HUES6 (cell line): Measurements from ENCODE around the gene VANGL2.

ENCODE experiments used
- H3K27ac ChIP-seq: 2 replicates; pipeline ENCODE4 v1.7.0; 2013; ENCODE audit warnings: low read depth, mild to moderate bottlenecking, low read length, inconsistent platforms
- H3K27me3 ChIP-seq: 2 replicates; pipeline ENCODE4 v1.6.1; 2013; ENCODE audit warnings: low read length; ENCODE audit not compliant: control insufficient read depth, insufficient read depth
- H3K36me3 ChIP-seq: 2 replicates; pipeline ENCODE4 v1.6.1; 2013; ENCODE audit warnings: low read length; ENCODE audit not compliant: control insufficient read depth, insufficient read depth
- H3K4me1 ChIP-seq: 2 replicates; pipeline ENCODE4 v1.6.1; 2013; ENCODE audit warnings: low read length; ENCODE audit not compliant: control insufficient read depth, insufficient read depth
- H3K4me3 ChIP-seq: 2 replicates; pipeline ENCODE4 v1.5.1; 2013; ENCODE audit warnings: low read depth, low read length
- H3K9ac ChIP-seq: one replicate; pipeline ENCODE4 v1.6.1; 2013; ENCODE audit warnings: mild to moderate bottlenecking, low read length
- H3K9me3 ChIP-seq: 2 replicates; pipeline ENCODE4 v1.6.1; 2013; ENCODE audit warnings: low read depth, low read length; ENCODE audit not compliant: control insufficient read depth, insufficient read depth

Gene VANGL2

DNA sequence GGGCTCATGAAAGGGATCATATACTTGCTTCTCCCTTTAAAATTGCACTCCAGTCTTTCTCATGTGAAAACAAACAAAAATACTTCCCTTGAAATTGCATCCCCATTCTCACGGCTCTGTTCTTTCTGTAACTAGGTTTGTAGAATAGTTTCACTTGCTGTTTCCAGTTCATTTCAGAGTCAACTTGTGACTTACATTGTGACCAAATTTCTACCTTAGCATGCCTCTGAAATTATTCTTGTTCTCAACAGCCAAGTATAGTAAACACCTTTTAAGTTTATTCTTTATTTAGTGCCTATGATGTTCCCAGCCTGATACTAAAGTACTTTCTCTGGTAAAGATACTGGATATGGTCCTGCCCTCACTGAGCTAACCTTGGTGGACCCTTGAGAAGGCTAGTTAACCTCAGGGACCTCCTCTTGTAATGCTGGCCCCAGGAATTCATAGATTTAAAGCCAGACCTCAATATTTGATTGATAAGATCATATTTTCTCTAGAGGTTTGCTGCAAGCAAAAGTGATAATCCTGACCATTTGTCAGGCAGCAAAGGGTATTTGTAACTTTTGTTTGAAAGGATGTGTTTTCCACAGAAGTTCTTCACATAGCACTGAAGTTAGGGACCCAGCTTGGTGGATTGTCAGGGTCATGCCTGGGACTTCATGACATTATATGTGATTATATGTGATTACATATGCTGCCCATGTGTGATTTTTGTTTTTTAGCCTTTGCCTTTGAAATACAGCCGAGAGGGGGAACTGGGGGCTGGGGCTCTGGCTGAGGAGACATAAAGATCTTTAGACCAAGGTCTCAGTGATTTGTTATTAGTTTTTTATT is 29.6 kb downstream of the VANGL2 start:
- H3K27me3 ChIP-seq, result no peaks in the 10 kb centered on the region
- H3K9ac ChIP-seq, result no peak overlapping the region
- peaks cover 8% of the 10 kb centered on the region; the same call in 1 of the 2 replicates for H3K4me1 ChIP-seq
- no peaks in the 10 kb centered on the region for H3K9me3 ChIP-seq
- no peak overlapping the region for H3K27ac ChIP-seq
- H3K36me3 ChIP-seq, result peaks cover 27% of the 10 kb centered on the region
- no peak overlapping the region for H3K4me3 ChIP-seq

DNA sequence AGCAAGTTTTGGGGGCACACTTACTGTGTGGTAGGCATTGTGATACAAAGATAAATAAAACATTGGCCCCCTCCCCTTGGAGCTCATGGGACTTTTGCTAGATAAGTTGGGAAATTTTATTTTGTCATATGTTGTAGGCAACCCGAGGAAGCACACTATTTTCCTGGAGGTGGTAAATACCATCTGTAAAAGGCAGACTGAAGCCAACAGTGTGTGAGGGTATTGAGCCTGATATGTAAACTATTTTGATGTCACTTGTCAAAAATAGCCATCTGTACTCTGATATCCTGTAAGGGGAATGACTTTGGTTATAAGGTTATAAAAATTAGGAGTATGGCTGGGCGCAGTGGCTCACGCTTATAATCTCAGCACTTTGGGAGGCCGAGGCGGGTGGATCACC is 30.6 kb downstream of the VANGL2 start:
- H3K4me3 ChIP-seq, result no peak overlapping the region
- no peak overlapping the region for H3K9ac ChIP-seq
- H3K9me3 ChIP-seq, result no peaks in the 10 kb centered on the region
- no peak overlapping the region for H3K27ac ChIP-seq
- peaks cover 16% of the 10 kb centered on the region for H3K36me3 ChIP-seq
- H3K4me1 ChIP-seq, result peaks cover 8% of the 10 kb centered on the region; the same call in 1 of the 2 replicates
- H3K27me3 ChIP-seq, result no peaks in the 10 kb centered on the region

DNA sequence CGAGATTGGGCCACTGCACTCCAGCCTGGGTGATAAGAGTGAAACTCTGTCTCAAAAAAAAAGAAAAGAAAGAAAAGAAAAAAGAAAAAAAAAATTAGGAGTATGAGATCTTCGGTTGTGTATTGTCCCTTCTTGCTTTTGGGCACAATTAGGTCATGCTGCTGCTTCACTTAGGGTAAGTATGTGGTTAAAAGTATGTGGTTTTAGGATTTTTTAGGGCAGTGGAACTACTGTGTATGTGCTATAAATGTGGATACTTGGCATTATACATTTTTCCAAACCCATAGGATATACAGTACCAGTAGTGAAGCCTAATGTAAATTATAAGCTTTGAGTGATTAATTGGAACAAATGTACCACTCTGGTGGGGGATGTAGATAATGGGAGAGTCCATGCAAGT is 31.2 kb downstream of the VANGL2 start:
- H3K9me3 ChIP-seq, result no peaks in the 10 kb centered on the region
- H3K27ac ChIP-seq, result no peak overlapping the region
- peaks cover 8% of the 10 kb centered on the region; the same call in 1 of the 2 replicates for H3K4me1 ChIP-seq
- H3K36me3 ChIP-seq, result peaks cover 11% of the 10 kb centered on the region
- H3K4me3 ChIP-seq, result no peak overlapping the region
- no peak overlapping the region for H3K9ac ChIP-seq
- H3K27me3 ChIP-seq, result no peaks in the 10 kb centered on the region

DNA sequence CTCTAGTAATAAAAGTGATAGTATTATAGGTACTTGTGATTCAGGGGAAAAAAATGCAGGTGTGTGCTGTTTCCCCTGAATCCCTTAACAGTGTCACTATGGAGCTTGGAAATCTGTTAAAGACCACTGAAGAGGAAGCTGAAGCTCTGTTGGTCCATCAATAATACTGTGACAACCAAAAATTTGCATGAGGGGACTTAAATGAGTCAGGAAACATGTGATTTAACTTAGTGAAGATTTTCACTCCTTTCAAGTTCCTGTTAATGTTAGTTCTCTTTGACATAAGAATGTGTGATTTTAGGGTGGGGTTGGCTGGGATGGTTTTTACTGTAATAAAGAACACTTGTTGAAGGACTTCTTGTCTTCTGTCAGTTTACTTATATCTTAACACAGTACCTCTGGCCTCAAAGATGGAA is 32.0 kb downstream of the VANGL2 start:
- peaks cover 8% of the 10 kb centered on the region; the same call in 1 of the 2 replicates for H3K4me1 ChIP-seq
- no peak overlapping the region for H3K9ac ChIP-seq
- H3K36me3 ChIP-seq, result peaks cover 4% of the 10 kb centered on the region
- no peaks in the 10 kb centered on the region for H3K27me3 ChIP-seq
- H3K4me3 ChIP-seq, result no peak overlapping the region
- H3K9me3 ChIP-seq, result no peaks in the 10 kb centered on the region
- H3K27ac ChIP-seq, result no peak overlapping the region

GRCh38 chr1:160436966-160437365 is 36.6 kb downstream of the VANGL2 start:
- H3K4me1 ChIP-seq, result no peaks in the 10 kb centered on the region
- H3K36me3 ChIP-seq, result no peaks in the 10 kb centered on the region
- H3K27me3 ChIP-seq, result no peaks in the 10 kb centered on the region
- no peak overlapping the region for H3K27ac ChIP-seq
- H3K9ac ChIP-seq, result no peak overlapping the region
- H3K4me3 ChIP-seq, result no peak overlapping the region
- H3K9me3 ChIP-seq, result no peaks in the 10 kb centered on the region

- H3K4me1 ChIP-seq, result no peaks in the 10 kb centered on the region
- no peak overlapping the region for H3K9ac ChIP-seq
- no peak overlapping the region for H3K27ac ChIP-seq
- H3K27me3 ChIP-seq, result no peaks in the 10 kb centered on the region
- H3K4me3 ChIP-seq, result no peak overlapping the region
- no peaks in the 10 kb centered on the region for H3K36me3 ChIP-seq
- H3K9me3 ChIP-seq, result no peaks in the 10 kb centered on the region
These were observed 37.3 kb downstream of the VANGL2 start for GRCh38 chr1:160437432-160438316.

DNA sequence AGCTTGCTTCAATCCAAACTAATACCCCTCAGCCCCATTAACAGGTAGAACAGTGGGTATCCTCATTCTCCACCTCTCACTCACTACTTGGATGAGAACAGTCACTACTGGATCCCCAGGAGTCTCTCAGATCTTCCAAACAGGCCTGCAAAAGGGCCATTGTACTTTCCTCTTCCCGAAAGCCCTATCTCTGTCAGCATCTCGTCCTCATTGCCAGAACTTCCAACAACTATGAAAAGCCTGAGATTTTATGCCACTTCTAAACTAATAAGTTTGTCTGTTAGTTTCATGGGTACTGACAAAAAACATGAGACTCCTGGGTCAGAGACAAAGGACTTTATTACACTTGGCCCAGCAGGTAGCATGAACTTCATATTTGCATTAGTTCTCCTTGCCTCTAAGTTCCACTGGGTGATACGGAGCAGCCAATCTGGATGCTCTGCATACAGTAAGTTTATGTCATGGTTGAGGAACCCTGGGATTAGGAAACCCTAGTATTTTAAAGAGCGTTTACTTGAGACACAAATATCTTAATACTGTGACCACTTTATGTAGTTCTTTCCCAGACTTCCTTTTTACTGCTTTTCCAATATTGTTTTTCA is 38.1 kb downstream of the VANGL2 start:
- Histone ChIP-seq H3K27me3 (no peaks in the 10 kb centered on the region), H3K4me3 (no peak overlapping the region), H3K4me1 (no peaks in the 10 kb centered on the region), H3K36me3 (no peaks in the 10 kb centered on the region), H3K9me3 (no peaks in the 10 kb centered on the region), H3K9ac (no peak overlapping the region), H3K27ac (no peak overlapping the region)

GRCh38 chr1:160438935-160439334 is 38.6 kb downstream of the VANGL2 start:
- Histone ChIP-seq H3K4me1 (no peaks in the 10 kb centered on the region), H3K27ac (no peak overlapping the region), H3K9me3 (no peaks in the 10 kb centered on the region), H3K27me3 (no peaks in the 10 kb centered on the region), H3K9ac (no peak overlapping the region), H3K4me3 (no peak overlapping the region), H3K36me3 (no peaks in the 10 kb centered on the region)

DNA sequence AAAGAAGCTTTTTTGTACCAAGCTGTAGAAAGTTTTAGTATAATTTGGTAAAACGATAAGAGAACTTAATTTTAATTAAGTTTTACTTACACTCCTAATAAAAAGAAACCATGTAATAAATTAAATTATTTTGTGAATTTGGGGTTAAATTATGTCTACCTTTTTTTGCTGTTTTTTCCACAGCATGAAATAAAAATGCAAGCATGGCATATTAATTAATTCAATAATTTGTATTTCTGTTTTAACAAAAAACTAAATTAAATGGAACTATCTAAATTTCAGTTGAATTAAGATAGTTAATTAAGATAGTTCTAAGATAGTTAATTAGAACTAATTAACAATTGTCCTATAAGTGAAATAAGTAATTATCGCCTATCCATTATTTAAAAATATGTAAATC is 39.4 kb downstream of the VANGL2 start:
- H3K4me3 ChIP-seq, result no peak overlapping the region
- H3K27me3 ChIP-seq, result no peaks in the 10 kb centered on the region
- no peaks in the 10 kb centered on the region for H3K36me3 ChIP-seq
- H3K4me1 ChIP-seq, result no peaks in the 10 kb centered on the region
- H3K9ac ChIP-seq, result no peak overlapping the region
- H3K9me3 ChIP-seq, result no peaks in the 10 kb centered on the region
- H3K27ac ChIP-seq, result no peak overlapping the region

- no peak overlapping the region for H3K4me3 ChIP-seq
- H3K27ac ChIP-seq, result no peak overlapping the region
- no peaks in the 10 kb centered on the region for H3K27me3 ChIP-seq
- no peaks in the 10 kb centered on the region for H3K4me1 ChIP-seq
- H3K36me3 ChIP-seq, result no peaks in the 10 kb centered on the region
- no peak overlapping the region for H3K9ac ChIP-seq
- H3K9me3 ChIP-seq, result no peaks in the 10 kb centered on the region
These were observed 46.7 kb downstream of the VANGL2 start for GRCh38 chr1:160446945-160447600.
